Suppressor macrophage treated with lipopolysaccharide for 4 hours (primary cell): ENCODE data around the gene WDSUB1.
A peak's percentile ranks its signal among the peaks of the same experiment; 100 is the strongest.

Experiments
- DNase-seq: peaks from one replicate; pipeline ENCODE4 v3.0.0-alpha.2; 2020

The WDSUB1 gene, protein sequence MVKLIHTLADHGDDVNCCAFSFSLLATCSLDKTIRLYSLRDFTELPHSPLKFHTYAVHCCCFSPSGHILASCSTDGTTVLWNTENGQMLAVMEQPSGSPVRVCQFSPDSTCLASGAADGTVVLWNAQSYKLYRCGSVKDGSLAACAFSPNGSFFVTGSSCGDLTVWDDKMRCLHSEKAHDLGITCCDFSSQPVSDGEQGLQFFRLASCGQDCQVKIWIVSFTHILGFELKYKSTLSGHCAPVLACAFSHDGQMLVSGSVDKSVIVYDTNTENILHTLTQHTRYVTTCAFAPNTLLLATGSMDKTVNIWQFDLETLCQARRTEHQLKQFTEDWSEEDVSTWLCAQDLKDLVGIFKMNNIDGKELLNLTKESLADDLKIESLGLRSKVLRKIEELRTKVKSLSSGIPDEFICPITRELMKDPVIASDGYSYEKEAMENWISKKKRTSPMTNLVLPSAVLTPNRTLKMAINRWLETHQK

DNA sequence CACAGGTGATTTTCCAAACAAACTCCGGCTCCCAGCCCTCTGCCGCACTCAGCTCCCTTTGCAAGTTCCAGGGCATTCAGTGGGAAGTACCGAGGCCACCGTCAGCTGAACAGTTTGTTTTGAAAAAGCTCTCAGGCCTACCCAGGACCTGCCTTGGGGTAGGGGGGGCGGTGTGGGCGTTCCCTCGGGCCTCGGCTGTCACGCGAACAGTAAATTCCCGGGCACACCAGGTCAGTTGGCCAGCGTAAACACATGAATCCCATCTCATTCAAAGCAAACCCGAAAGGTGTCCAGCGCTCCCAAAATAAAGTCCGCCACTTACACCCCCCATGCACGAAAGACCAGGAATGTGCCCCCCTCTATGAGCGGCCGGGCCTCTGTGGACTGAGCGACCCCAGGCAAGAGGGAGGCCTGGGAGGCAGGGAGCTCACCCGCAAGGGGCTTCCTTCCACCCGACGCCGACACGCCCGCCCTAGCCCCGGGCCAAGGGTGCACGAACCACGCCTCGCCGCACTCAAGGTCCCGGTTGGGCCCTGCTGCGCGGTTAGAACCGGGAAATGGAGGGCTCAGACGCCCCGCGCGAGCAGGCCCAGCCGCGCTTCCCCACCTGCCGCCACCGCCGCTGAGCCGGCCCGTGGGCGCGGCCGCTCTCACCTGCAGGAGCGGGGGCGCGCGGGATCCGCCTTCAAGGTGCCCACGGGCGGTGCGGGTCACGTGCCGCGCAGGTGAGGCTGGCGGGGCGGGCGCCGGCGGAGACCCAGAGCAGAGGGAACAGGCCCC lies at the start of gene WDSUB1:
TSS of gene WDSUB1 (minus strand) at position 775 of the 780 bp plus-strand sequence. CDS start 3,634 bp downstream, outside the sequence.
- DNase-seq, result peak; percentile 57

DNA sequence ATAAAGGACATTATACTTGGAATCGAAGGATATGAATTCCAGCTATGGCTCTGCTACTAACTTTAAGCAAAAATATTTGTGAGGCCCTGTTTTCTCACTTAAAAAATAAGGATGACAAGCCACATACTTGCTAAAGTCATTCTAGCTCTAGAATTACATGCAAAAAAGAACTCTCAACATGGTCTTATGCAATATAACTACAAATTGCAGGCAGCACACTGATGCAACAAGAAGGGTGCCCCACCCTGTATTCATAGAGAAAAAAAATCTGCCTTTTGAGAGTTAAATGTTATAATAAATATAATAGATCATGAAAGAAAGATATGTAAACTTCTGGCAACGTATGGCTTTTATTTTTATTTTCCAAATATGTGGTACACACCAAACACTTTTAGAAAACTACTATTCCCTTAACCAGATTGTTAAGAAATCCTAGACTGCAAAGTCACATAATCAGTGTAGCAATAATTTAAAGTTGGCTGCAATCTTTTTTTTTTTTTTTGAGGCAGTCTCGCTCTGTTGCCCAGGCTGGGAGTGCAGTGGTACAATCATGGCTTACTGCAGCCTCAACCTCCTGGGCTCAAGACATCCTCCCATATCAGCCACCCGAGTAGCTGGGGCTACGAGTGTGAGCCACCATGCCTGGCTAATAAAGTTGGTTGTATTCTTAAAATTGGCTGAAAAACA lies 40.2 kb upstream of the WDSUB1 start:
- peak; percentile 65 for DNase-seq

GRCh38 chr2:159322419-159322818 lies 35.9 kb upstream of the WDSUB1 start:
- DNase-seq, result no peak

GRCh38 chr2:159317392-159318088 lies 31.0 kb upstream of the WDSUB1 start:
- no peak for DNase-seq

- no peak for DNase-seq
Measured at GRCh38 chr2:159307942-159308341, 21.4 kb upstream of the WDSUB1 start.

- DNase-seq, result no peak
Measured at GRCh38 chr2:159300586-159300985, 14.1 kb upstream of the WDSUB1 start.

GRCh38 chr2:159298967-159299366 lies 12.5 kb upstream of the WDSUB1 start:
- DNase-seq, result no peak

GRCh38 chr2:159297042-159297707 lies 10.7 kb upstream of the WDSUB1 start:
- DNase-seq, result no peak

DNA sequence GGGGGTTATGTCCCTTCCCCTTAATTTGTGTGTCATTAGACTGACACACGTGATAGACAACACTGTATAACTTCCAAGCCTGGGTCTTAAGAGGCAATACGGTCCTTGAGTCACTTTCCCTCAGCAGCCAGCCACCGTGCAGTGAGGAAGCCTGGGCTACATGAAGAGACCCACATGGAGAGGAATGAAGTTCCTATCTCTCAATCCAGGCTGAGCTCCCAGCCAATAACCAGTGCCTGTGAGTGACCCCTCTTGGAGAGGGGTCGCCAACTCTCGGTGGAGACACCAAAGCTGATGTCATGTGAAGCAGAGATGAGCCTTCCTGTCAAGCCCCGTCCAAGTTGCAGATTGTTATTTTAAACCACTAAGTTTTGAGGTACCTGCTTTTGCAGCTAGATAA lies 5.7 kb upstream of the WDSUB1 start:
- DNase-seq, result no peak

DNA sequence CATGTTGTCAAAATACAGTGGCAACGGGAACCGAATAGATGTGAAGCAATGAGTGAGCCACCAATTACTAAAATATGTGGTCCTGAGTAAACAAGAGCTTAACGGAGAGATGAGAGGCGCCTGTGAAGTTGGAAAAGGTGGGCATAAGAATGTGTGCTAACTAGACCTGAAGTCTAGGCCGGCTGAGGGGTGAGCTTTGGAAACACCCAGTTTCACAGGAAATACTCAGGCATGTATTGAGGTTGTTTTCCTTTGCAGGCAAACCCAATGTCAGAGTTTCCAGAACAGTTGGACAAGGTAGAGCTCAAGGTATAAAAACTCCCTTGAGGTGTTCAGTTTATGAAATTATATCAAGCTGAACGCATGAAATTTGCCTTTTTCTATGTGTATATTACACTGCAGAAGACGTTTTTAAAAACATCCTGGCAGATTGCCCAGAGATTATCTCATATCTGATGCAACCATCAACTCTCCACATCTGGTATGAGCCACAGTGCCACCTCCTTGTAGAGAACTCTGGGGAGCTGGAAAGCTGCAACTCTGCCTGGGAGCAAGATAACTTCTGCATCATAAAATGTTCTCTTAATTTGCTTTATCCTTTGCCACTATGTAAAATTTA lies 3.9 kb upstream of the WDSUB1 start:
- DNase-seq, result peak; percentile 87

DNA sequence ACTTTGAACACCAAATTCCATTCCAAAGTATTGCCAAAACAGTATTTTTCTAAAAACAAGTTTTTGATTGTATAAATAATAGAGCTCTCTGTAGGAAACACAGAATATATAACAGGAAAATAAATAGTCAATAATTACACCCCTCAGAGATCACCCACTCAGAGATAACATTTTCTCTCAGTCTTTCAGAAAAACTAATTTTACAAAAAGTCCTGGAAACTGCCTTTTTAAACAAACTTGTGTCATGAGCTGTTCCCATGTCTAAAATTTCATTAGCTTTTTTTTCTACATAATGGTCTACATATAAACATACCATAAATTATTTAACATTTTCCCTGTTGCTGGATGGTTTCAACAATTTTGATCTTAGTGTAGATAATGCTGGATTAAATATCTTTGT lies 1.2 kb upstream of the WDSUB1 start:
- no peak for DNase-seq

DNA sequence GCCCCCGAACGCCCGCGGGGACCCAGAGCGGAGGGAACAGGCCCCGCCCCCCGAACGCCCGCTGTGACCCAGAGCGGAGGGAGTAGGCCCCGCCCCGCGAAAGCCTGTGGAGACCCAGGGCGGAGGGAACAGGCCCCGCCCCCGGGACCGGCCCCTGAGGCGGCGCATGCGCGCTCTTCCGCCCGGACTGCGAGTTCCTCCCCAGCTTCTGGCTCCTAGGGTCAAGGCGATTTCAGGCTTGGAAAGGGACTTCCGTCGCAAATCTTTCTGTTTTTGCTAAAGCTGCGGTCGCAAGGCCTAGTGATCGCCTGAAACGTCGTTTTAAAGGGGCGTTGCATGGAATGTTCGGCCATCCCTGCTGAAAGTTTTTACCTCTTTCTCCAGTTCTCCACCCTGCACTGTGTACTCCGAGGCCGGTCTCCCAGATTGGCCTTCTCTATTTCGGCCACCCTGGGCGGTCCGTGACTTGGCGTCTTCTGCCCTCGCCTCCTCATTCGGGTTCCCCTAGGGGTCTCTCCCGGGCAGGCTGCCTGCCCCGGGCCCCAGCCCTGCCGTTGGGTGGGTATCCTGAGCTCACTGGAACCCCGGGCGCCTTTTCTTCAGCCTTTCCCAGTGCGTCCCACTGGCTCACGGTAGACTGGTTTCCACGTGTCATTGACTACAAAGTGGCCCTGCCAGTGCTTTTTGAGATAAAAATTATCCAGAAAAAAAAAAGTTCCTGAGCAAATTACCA lies 372 bp upstream of the WDSUB1 start:
- DNase-seq, result peak; percentile 100

- no peak for DNase-seq
Measured at GRCh38 chr2:159285433-159285832, 1.1 kb downstream of the WDSUB1 start.

- no peak for DNase-seq
Measured at GRCh38 chr2:159283529-159283928, 3.0 kb downstream of the WDSUB1 start.

- DNase-seq, result no peak
Measured at GRCh38 chr2:159281002-159281401, 5.5 kb downstream of the WDSUB1 start.

DNA sequence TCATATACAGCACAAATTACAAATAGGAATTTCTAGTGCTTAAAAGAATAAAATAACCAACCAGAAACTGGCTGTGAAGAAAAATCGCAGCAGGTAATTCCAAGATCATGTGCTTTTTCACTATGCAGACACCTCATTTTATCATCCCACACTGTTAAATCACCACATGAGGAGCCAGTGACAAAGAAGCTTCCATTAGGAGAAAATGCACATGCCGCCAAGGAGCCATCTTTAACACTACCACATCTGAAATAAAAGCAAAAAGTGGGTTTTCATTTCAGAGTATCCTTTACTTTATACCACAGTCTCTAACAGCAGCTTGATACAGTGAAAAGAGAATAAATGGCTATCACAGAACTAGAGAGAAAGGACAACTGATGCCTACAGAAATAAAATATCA lies 6.8 kb downstream of the WDSUB1 start:
- DNase-seq, result no peak

- no peak for DNase-seq
Measured at GRCh38 chr2:159275111-159275510, 11.4 kb downstream of the WDSUB1 start.

DNA sequence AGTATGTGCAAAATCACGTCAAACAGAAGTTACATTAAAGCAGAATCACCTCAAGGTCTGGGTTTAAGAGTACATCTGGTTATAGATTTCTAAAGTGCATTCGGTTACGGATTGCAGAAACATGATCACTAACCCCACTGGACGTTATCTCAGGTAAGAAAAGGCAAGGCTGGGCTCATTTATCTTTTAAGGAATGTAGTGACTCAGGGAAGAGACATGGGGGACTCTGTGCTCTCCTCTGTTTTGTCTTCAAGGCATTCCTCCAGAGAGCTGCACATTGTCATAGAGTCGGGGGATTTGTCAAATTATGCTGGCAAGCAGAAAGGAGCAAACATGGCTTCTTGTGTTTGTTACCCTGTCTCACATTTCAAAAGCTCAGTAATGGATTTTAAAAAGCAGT lies 14.3 kb downstream of the WDSUB1 start:
- DNase-seq, result no peak

GRCh38 chr2:159270744-159271379 lies 15.6 kb downstream of the WDSUB1 start:
- no peak for DNase-seq

- DNase-seq, result peak; percentile 7
Measured at GRCh38 chr2:159267921-159268320, 18.6 kb downstream of the WDSUB1 start.
